Suppressor macrophage treated with lipopolysaccharide for 4 hours (primary cell): Measurements from ENCODE around the gene FKBP7.
"Not testable (repeated sequence)": the region's sequence is repeated elsewhere in the genome, so short reads cannot be mapped to it uniquely, and the experiment has no call there.

Experiments
- DNase-seq: peaks from one replicate; pipeline ENCODE4 v3.0.0-alpha.2; 2020

The FKBP7 gene

DNA sequence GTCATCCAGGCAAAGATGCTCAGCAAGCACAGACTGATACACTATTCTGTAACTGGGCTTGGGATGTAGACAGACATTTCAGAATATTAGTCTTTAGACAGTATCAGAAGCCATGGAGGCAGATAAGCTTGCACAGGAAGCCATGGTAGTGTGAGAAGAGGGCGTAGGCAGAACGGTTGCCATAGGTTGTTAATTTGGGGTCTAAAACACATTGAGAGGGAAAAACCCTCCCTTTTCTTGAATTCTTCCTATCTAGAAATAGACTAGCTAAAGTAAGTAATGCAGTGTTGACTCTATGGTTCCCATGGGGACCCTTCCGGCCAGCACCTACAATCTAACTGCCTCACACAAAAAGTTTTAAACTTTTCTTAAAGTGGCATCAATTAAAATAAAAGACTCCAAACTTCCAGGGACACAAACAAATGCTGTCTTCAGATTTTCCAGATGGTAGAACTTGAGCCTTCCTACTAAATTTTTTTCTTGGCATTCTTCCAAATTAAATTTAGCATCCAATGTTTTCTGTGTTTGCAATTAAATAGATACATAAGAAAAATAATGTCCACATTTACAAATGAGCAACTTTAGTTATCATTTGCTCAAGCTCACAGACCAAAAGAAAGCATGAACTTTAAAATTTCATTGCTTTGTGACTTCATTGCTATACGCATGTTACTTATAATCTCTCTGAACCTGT, 29.3 kb downstream of the FKBP7 start:
- no peak for DNase-seq

GRCh38 chr2:178441426-178441825, 37.0 kb downstream of the FKBP7 start:
- DNase-seq = no peak

DNA sequence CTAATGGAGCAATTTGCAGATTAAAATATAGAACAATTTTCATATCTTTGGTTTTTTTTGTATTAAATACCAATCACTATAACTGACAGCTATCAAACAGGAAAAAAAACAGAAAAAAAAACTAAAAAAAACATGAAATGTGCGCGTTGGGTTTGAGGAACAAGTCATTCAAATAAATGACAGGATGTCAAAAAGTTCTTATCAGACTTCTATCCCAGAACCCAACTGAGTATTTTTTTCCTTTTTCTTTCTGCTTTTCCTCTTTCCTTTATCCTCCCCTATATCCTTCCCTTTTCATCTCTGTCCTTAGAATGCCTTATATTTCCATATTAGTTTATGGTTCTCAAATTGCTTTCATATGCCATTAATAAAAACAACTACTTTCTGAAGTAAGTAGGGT, 41.7 kb downstream of the FKBP7 start:
- DNase-seq = no peak

- DNase-seq = no peak
These were observed 49.1 kb downstream of the FKBP7 start for GRCh38 chr2:178429336-178429735.

DNA sequence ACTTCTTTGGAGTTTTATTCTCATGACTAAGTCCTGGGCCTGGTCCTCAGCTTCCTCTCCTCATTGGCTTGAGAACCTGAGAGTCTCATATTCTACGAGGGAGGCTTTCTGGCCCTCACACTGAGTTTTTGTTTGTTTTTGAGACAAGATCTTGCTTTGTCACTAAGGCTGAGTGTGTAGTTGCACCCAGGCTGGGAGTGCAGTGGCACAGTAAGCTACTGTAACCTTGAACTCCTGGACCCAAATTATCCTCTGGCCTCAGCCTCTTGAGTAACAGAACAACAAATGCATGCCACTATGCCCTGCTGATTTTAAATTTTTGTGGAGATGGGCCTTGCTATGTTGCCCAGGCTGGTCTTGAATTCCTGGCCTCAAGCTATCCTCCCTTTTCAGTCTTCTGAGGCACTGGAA, 50.0 kb downstream of the FKBP7 start:
- no peak for DNase-seq

DNA sequence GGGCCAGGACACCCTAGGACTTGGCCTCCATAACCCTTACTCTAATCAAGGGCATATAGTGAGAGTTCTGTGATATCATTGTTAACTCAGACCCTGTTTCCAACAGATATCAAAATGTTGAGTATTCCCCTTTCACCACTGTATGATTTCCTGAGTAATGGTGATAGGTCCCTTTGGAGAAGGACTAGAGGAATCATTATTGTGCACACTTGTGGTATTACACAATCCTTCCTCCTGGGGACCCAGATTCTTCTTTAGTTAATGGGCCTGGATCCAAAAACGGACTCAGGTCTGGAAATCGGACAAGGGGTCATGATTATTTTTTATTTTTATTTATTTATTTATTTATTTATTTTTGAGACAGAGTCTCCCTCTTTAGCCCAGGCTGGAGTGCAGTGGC, 50.9 kb downstream of the FKBP7 start:
- no peak for DNase-seq

- DNase-seq = no peak
These were observed 52.0 kb downstream of the FKBP7 start for GRCh38 chr2:178426388-178426787.

DNA sequence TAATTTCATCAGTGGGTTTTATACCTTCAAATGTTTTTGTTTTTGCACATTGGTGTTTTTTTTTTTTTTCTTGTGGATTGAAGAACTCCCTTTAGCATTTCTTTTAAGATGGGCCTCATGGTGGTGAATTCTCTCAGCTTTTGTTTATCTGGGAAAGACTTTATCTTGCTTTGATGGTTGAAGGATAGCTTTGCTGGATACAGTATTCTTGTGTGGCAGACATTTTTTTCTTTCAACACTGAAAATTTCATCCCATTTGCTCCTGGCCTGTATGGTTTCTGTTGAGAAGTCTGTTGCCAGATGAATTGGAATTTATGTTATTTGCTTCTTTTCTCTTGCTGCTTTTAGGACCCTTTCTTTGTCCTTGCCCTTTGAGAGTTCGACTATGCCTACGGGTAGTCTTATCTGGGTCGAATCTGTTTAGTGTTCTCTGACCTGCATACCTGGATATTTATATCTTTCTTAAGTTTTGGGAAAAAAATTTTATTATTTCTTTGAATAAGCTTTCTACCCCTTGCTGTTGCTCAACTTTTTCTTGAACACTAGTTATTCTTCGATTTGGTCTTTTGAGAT, 53.1 kb downstream of the FKBP7 start:
- no peak for DNase-seq

- not testable (repeated sequence) for DNase-seq
These were observed 54.7 kb downstream of the FKBP7 start for GRCh38 chr2:178423746-178424145.

DNA sequence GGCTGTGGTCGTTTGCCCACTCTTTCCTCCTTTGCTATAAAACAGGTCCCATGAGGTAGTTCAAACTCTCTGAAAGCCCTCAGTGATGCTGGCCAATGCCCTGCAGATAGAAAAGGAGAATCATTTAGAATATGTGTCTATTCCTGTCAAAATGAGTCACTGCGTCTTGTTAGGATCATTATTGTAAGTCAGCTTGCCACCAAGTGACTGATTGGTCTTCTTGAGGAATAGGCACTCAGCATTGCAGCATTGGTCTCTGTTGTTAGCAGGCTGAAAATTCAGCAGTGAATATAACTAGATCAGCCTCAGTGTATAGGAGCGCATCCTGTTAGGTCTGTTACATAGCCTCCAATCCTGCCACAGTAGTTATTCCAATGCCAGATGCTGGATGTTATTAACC, 56.3 kb downstream of the FKBP7 start:
- DNase-seq = no peak

GRCh38 chr2:178420463-178420999, 57.9 kb downstream of the FKBP7 start:
- no peak for DNase-seq

DNA sequence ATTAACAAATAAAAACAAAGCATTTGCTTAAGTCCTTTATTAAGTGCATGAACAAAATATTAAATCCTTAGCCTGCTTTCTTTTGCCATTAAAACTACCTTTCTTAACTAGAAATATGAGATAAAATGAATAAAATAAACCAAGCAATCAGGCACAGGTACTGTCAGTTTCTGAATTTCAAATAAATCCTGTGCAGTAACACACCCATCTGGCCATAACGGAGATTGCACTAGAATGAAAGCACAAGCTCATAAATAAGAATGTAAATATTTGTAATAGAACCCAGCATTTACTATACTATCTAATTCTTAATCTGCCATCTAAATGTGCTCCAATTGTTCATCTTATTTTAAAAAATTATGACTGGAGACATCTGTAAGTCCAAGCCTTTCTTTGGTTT, 59.3 kb downstream of the FKBP7 start:
- peak; percentile 18 for DNase-seq

GRCh38 chr2:178418426-178418825, 60.0 kb downstream of the FKBP7 start:
- DNase-seq = no peak

GRCh38 chr2:178417916-178418315, 60.5 kb downstream of the FKBP7 start:
- DNase-seq = no peak

DNA sequence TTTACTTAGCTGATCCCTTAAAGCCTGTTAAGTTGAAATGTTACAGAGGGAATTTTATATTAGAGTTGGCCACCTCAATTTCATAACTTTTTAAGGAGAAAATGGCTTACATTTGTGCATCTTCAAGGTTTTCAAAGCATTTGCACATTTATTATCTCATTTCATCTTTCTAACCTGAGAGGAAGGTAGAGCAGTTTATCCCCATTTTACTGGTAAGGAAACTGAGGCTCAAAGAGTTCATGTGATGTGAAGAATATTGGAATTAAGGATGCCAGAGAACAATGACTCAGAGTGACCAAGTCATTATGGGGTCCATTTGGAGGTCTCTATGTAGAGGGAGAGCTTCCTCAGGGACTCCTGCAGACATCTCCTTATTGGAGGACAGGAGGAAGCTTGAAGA, 62.4 kb downstream of the FKBP7 start:
- DNase-seq = no peak

GRCh38 chr2:178414266-178415247, 63.8 kb downstream of the FKBP7 start:
- peak; percentile 97 for DNase-seq
